Measurements from ENCODE around the gene VN1R2.
A peak's percentile ranks its signal among the peaks of the same experiment; 100 is the strongest.
"Not testable (repeated sequence)": the region's sequence is repeated elsewhere in the genome, so short reads cannot be mapped to it uniquely, and the experiment has no call there.

Gene VN1R2, protein sequence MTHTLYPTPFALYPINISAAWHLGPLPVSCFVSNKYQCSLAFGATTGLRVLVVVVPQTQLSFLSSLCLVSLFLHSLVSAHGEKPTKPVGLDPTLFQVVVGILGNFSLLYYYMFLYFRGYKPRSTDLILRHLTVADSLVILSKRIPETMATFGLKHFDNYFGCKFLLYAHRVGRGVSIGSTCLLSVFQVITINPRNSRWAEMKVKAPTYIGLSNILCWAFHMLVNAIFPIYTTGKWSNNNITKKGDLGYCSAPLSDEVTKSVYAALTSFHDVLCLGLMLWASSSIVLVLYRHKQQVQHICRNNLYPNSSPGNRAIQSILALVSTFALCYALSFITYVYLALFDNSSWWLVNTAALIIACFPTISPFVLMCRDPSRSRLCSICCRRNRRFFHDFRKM

DNA sequence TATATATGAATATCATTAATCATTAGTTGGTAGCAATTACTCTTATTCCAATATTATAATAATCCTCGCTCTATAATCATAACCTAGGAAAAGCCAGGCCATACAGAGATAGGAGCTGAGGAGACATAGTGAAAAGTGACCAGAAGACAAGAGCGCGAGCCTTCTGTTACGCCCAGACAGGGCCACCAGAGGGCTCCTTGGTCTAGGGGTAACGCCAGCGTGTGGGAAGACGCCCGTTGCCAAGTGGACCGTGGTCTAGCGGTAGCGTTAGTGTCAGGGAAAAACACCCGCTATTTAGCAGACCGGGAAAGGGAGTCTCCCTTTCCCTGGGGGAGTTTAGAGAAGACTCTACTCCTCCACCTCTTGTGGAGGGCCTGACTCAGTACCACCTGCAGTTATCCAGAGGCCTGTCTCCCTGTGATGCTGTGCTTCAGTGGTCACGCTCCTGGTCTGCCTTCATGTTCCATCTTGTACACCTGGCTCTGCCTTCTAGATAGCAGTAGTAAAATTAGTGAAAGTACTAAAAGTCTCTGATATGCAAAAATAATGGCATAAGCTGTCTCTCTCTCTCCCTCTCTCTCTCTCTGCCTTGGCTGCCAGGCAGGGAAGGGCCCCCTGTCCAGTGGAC lies at the start of gene VN1R2:
TSS of gene VN1R2 (plus strand) at position 578 of the 628 bp plus-strand sequence. CDS start 84 bp downstream, outside the sequence.
- DNase-seq, result not testable (repeated sequence)

DNA sequence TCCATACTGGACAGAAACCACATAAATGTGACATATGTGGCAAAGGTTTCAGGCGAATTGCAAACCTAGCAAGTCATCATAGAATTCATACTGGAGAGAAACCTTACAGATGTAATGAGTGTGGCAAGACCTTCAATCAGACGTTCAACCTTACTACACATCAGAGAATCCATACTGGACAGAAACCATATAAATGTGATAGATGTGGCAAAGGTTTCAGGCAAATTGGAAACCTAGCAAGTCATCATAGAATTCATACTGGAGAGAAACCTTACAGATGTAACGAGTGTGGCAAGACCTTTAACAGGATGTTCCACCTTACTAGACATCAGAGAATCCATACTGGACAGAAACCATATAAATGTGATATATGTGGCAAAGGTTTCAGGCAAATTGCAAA lies 46.5 kb upstream of the VN1R2 start:
- not testable (repeated sequence) for DNase-seq

- no peak for TF ChIP-seq GATA1 (IDR thresholded peaks at IDR 0.05; ENCODE audit: low read depth, low read length)
- TF ChIP-seq POLR2A (IDR thresholded peaks at IDR 0.05; ENCODE audit: low read length), result no peak
- no peak for DNase-seq
Measured at GRCh38 chr19:53212703-53213320, 45.3 kb upstream of the VN1R2 start.

DNA sequence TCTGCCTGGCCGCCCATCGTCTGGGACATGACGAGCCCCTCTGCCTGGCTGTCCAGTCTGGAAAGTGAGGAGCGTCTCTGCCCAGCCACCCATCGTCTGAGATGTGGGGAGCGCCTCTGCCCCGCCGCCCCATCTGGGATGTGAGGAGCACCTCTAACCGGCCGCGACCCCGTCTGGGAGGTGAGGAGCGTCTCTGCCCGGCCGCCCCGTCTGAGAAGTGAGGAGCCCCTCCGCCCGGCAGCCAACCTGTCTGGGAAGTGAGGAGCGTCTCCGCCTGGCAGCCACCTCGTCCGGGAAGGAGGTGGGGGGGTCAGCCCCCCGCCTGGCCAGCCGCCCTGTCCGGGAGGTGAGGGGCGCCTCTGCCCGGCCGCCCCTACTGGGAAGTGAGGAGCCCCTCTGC lies 35.4 kb upstream of the VN1R2 start:
- not testable (repeated sequence) for DNase-seq

GRCh38 chr19:53224606-53225005 lies 33.5 kb upstream of the VN1R2 start:
- no peak for DNase-seq
- TF ChIP-seq POLR2A (IDR thresholded peaks at IDR 0.05; ENCODE audit: low read length) (no peak), GATA1 (IDR thresholded peaks at IDR 0.05; ENCODE audit: low read depth, low read length) (no peak)

DNA sequence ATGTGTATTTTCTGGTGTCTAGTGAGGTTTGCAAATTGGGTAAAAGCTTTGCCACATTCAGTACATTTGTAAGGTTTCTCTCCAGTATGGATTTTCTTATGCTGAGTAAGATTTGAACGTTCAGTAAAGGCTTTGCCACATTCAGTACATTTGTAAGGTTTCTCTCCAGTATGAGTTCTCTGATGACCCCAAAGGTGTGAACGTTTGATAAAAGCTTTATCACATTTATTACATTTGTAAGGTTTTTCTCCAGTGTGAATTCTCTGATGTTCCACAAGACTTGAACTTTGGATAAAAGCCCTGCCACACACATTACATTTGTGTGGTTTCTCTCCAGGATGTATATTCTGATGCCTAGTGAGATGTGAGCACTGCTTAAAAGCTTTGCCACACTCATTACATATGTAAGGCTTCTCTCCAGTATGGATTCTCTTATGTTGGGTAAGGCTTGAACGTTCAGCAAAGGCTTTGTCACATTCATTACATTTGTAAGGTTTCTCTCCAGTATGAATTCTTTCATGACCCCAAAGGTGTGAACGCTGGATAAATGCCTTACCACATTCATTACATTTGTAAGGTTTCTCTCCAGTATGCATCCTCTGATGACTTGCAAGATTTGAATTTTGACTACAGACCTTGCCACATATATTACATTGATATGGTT lies 20.8 kb upstream of the VN1R2 start:
- no peak for TF ChIP-seq GATA1 (IDR thresholded peaks at IDR 0.05; ENCODE audit: low read depth, low read length)
- no peak for TF ChIP-seq POLR2A (IDR thresholded peaks at IDR 0.05; ENCODE audit: low read length)
- no peak for DNase-seq

DNA sequence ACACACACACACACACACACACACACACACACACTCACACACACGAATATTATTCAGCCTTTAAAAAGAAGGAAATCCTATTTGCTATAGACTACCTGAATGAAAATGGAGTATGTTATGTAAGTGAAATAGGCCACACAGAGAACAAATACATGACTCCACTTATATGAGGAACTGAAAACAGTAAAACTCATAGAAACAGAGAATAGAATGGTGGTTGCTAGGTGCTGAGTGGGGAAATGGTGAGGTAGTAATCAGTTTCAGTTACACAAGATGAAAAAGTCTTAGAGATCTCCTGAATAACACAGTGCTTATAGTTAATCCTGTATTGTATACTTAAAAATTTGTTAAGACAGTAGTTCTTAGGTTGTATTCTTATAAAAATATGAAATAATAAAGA lies 11.6 kb upstream of the VN1R2 start:
- no peak for TF ChIP-seq GATA1 (IDR thresholded peaks at IDR 0.05; ENCODE audit: low read depth, low read length)
- TF ChIP-seq POLR2A (IDR thresholded peaks at IDR 0.05; ENCODE audit: low read length), result no peak
- no peak for DNase-seq

- TF ChIP-seq GATA1 (IDR thresholded peaks at IDR 0.05; ENCODE audit: low read depth, low read length) (no peak), POLR2A (IDR thresholded peaks at IDR 0.05; ENCODE audit: low read length) (no peak)
- peak; percentile 63 to 68 for DNase-seq
Measured at GRCh38 chr19:53254411-53255341, 3.4 kb upstream of the VN1R2 start, which contains the start of gene ZNF677. ZNF677 (minus strand) TSS chr19:53254873; CDS start chr19:53251550, 3,323 bp downstream.

DNA sequence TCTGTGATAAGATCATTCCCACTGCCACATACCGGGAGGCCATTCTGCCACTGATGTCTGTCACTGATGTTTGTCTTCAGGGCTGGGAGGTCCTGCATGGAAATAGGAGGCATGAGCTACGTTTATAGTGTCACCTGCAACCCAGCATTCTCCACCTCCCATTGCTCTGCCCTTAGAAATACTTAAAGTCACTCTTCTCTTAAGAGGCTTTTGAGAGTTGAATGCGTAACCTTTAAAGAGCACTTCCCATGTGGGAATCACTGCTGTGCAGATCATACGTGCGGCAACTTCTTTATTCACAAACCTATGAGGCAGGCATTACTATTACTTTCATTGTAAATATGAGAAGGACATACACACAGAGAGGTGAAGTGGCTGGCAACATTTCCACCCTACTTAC lies 9.5 kb downstream of the VN1R2 start, which contains the start of gene VN1R4:
TSS of gene VN1R4 (minus strand) at position 101 of the 400 bp plus-strand sequence. CDS start at position 43, 58 bp downstream.
- not testable (repeated sequence) for DNase-seq

GRCh38 chr19:53269861-53270260 lies 11.8 kb downstream of the VN1R2 start:
- not testable (repeated sequence) for DNase-seq

GRCh38 chr19:53272044-53272443 lies 14.0 kb downstream of the VN1R2 start:
- DNase-seq, result no peak
- TF ChIP-seq GATA1 (IDR thresholded peaks at IDR 0.05; ENCODE audit: low read depth, low read length) (no peak), POLR2A (IDR thresholded peaks at IDR 0.05; ENCODE audit: low read length) (no peak)

DNA sequence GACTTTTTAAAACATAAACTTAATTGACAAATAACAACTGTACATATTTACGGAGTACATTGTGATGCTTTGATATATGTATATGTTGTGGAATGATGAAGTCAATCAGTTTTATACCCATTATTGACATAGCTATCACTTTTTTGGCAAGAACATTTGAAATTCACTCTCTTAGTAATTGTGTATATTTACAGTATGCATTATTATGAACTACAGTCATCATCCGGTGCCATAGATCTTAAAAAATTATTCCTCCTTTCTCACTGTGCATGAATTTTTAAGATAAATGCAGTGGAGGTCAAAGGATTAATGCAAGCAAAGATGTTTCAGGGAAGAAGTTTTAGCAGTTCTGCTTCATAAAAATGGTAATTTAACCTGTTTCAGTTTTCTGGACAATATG lies 17.4 kb downstream of the VN1R2 start:
- no peak for TF ChIP-seq GATA1 (IDR thresholded peaks at IDR 0.05; ENCODE audit: low read depth, low read length)
- no peak for TF ChIP-seq POLR2A (IDR thresholded peaks at IDR 0.05; ENCODE audit: low read length)
- no peak for DNase-seq

GRCh38 chr19:53281947-53282346 lies 23.9 kb downstream of the VN1R2 start:
- DNase-seq, result peak in 1 of 2 experiments; percentile 1

GRCh38 chr19:53285087-53285486 lies 27.0 kb downstream of the VN1R2 start:
- TF ChIP-seq GATA1 (IDR thresholded peaks at IDR 0.05; ENCODE audit: low read depth, low read length) (no peak), POLR2A (IDR thresholded peaks at IDR 0.05; ENCODE audit: low read length) (no peak)
- DNase-seq, result no peak

All from erythroblast (primary cell).